OCI-LY3 (cell line): Measurements from ENCODE around the gene SQSTM1.

Source experiments
- H2AFZ ChIP-seq: fragments of 200-600, 300-600 bp; shearing (Covaris generic); 2 replicates; pipeline ENCODE4 v1.6.0; 2014; ENCODE audit warnings: antibody characterized with exemption, low read depth, low read length
- H3K27ac ChIP-seq: fragments of 200-600, 300-600 bp; sonication (generic); 2 replicates; pipeline ENCODE4 v1.5.1; 2014; ENCODE audit warnings: mild to moderate bottlenecking, low read length, moderate library complexity, mixed read lengths
- H3K27me3 ChIP-seq: fragments of 200-600, 300-600 bp; sonication (generic); 2 replicates; pipeline ENCODE4 v1.6.1; 2014; ENCODE audit warnings: low read depth, low read length, mixed read lengths
- H3K36me3 ChIP-seq: fragments of 200-600, 300-600 bp; sonication (generic); replicated peaks from 2 replicates; pipeline ENCODE3; 2014; ENCODE audit warnings: low read depth, low read length, mixed read lengths
- H3K4me1 ChIP-seq: fragments of 300-600, 200-600 bp; sonication (generic); 2 replicates; pipeline ENCODE4 v1.6.1; 2014; ENCODE audit warnings: low read length, mixed read lengths
- H3K4me2 ChIP-seq: fragments of 200-600, 300-600 bp; sonication (generic); 2 replicates; pipeline ENCODE4 v1.6.1; 2014; ENCODE audit warnings: low read length, mixed read lengths
- H3K4me3 ChIP-seq: fragments of 300-600, 200-600 bp; sonication (generic); 2 replicates; pipeline ENCODE4 v1.5.1; 2014; ENCODE audit warnings: antibody characterized with exemption, mild to moderate bottlenecking, low read length, moderate library complexity
- H3K79me2 ChIP-seq: fragments of 300-600, 200-600 bp; shearing (Covaris generic); 2 replicates; pipeline ENCODE4 v1.6.1; 2014; ENCODE audit warnings: mild to moderate bottlenecking, low read length, mixed read lengths
- H3K9ac ChIP-seq: fragments of 300-600, 200-600 bp; shearing (Covaris generic); 2 replicates; pipeline ENCODE4 v1.6.0; 2014; ENCODE audit warnings: mild to moderate bottlenecking, low read length, moderate library complexity
- H3K9me3 ChIP-seq: fragments of 200-600, 300-600 bp; shearing (Covaris generic); 2 replicates; pipeline ENCODE4 v1.6.1; 2014; ENCODE audit warnings: low read length, mixed read lengths; ENCODE audit not compliant: insufficient read depth
- H4K20me1 ChIP-seq: fragments of 200-600, 300-600 bp; sonication (generic); 2 replicates; pipeline ENCODE4 v1.6.1; 2016; ENCODE audit warnings: low read length, mixed read lengths; ENCODE audit not compliant: insufficient read depth
- EZH2phosphoT487 ChIP-seq: fragments of 200-600 bp; shearing (Covaris generic); IDR thresholded peaks from 2 replicates; pipeline ENCODE4 v1.6.1; 2018; ENCODE audit warnings: antibody characterized with exemption, mixed run types, low read depth
- TF ChIP-seq, protein P1 (sequence below): fragments of 200-600, 300-600 bp; sonication (generic); IDR thresholded peaks from 2 replicates; pipeline ENCODE4 v1.5.1; 2014; ENCODE audit warnings: antibody characterized with exemption, low read length, low read depth

SQSTM1 gene

GRCh38 chr5:179791881-179792611 is 28.7 kb upstream of the SQSTM1 start:
- Histone ChIP-seq H3K36me3 (no peaks in the 10 kb centered on the region), H2AFZ (no peak overlapping the region), H3K4me2 (no peak overlapping the region), H3K27me3 (no peaks in the 10 kb centered on the region), H3K4me3 (no peak overlapping the region), H3K27ac (no peak overlapping the region), H3K9me3 (no peaks in the 10 kb centered on the region), H3K4me1 (peaks cover 14% of the 10 kb centered on the region), H4K20me1 (no peaks in the 10 kb centered on the region), H3K79me2 (no peaks in the 10 kb centered on the region), H3K9ac (no peak overlapping the region)
- TF ChIP-seq, protein P1, sequence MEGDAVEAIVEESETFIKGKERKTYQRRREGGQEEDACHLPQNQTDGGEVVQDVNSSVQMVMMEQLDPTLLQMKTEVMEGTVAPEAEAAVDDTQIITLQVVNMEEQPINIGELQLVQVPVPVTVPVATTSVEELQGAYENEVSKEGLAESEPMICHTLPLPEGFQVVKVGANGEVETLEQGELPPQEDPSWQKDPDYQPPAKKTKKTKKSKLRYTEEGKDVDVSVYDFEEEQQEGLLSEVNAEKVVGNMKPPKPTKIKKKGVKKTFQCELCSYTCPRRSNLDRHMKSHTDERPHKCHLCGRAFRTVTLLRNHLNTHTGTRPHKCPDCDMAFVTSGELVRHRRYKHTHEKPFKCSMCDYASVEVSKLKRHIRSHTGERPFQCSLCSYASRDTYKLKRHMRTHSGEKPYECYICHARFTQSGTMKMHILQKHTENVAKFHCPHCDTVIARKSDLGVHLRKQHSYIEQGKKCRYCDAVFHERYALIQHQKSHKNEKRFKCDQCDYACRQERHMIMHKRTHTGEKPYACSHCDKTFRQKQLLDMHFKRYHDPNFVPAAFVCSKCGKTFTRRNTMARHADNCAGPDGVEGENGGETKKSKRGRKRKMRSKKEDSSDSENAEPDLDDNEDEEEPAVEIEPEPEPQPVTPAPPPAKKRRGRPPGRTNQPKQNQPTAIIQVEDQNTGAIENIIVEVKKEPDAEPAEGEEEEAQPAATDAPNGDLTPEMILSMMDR, result no peak
- TF ChIP-seq EZH2phosphoT487, result no peak

DNA sequence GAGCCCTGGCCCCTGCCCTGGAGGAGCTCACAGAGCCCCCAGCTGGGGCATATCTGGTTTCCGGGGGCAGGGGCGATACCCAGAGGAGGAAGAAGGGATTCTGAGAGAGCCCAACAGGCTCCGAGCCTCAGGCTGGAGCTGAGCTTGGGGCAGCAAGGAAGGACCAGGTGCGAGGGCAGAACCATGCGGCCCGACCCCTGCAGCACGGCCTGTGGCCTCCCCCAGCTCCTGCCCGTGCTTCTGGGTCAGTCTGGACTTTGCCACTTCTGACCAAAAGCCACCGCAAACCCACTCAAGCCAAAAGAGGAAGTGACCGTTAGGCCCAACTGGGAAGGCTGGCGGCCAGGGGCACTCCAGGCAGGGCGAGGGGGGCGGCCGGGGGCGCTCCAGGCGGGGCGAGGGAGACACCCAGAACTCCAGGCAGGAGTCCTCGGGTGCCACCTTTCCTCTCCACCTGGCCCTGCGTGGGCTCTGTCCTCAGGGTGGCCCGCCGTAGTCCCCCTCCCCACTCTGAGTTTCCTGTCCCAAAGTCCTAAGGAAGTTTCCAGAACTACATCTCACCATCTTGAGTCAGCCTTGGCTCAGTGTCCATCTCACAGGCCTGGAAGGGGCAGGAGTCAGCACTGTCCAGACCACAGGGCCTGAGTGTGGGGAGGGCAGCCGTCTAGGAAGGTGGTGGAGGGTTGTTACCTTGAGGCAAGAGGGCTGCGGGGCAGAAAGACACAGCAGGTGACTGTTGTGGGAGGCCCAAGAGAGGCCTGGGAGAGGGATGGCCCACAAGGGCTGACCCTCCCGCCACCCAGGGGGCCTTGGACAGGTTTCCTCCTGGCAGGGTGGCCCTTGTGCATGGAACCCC is 27.9 kb upstream of the SQSTM1 start:
- H2AFZ ChIP-seq, result no peak overlapping the region
- H3K9me3 ChIP-seq, result no peaks in the 10 kb centered on the region
- no peak overlapping the region for H3K4me2 ChIP-seq
- no peak overlapping the region for H3K9ac ChIP-seq
- H3K4me3 ChIP-seq, result no peak overlapping the region
- peaks cover 14% of the 10 kb centered on the region for H3K4me1 ChIP-seq
- H4K20me1 ChIP-seq, result no peaks in the 10 kb centered on the region
- no peak overlapping the region for H3K27ac ChIP-seq
- peaks cover 2% of the 10 kb centered on the region for H3K36me3 ChIP-seq
- no peaks in the 10 kb centered on the region for H3K27me3 ChIP-seq
- H3K79me2 ChIP-seq, result no peaks in the 10 kb centered on the region
- TF ChIP-seq, protein P1, result no peak
- no peak for TF ChIP-seq EZH2phosphoT487

DNA sequence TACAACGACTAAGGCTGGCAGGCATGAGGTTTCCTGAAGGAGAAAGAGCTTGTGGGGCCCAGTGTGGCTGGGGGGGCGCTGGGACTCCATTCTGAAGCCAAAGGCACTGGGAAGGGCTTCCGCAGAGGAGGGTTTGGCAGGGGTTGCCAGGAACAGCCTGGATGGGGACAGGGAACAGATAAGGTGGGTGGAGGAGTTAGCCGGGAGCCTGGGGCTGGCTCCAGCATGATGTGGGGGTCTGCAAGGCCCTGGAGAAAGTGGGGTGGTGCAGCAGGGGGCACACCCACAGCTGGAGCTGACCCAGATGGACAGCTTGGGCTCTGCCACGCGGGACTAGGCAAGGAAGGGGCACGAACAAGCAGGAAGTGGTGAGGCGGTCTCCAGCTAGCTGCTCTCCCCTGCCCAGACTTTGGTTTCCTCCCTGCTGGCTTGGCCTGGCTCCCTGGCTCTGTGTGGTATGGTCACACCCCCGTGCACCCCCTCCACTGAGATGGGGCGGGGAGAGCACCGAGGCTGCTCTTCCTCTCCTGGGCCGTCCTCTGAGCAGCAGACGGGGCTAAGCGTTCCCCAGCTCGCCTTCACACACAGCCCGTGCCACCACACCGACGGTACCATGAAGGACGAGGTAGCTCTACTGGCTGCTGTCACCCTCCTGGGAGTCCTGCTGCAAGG is 27.1 kb upstream of the SQSTM1 start, which contains the start of gene LTC4S:
LTC4S (plus strand) TSS at position 519 of the 672 bp plus-strand sequence; CDS start at position 614, 95 bp downstream.
- Histone ChIP-seq H3K9me3 (no peaks in the 10 kb centered on the region), H3K9ac (0 out of 2 replicates have a peak within 1 kb of the TSS, but pooled peaks have one; percentile 76), H3K4me1 (peaks cover 14% of the 10 kb centered on the region), H3K4me3 (peak within 1 kb of the TSS; percentile 90), H3K27me3 (no peaks in the 10 kb centered on the region), H3K79me2 (no peaks in the 10 kb centered on the region), H4K20me1 (no peaks in the 10 kb centered on the region), H3K27ac (no peak within 1 kb of the TSS), H3K4me2 (peak within 1 kb of the TSS; percentile 83), H2AFZ (no peak within 1 kb of the TSS), H3K36me3 (peaks cover 8% of the 10 kb centered on the region)
- no peak for TF ChIP-seq EZH2phosphoT487
- TF ChIP-seq, protein P1, result no peak

GRCh38 chr5:179794171-179794570 is 26.5 kb upstream of the SQSTM1 start:
- TF ChIP-seq, protein P1, result no peak
- TF ChIP-seq EZH2phosphoT487, result no peak
- H3K4me3 ChIP-seq, result no peak overlapping the region
- H2AFZ ChIP-seq, result no peak overlapping the region
- peaks cover 13% of the 10 kb centered on the region for H3K36me3 ChIP-seq
- no peaks in the 10 kb centered on the region for H3K79me2 ChIP-seq
- no peaks in the 10 kb centered on the region for H3K9me3 ChIP-seq
- no peak overlapping the region for H3K9ac ChIP-seq
- peaks cover 14% of the 10 kb centered on the region for H3K4me1 ChIP-seq
- H4K20me1 ChIP-seq, result no peaks in the 10 kb centered on the region
- no peak overlapping the region for H3K27ac ChIP-seq
- no peaks in the 10 kb centered on the region for H3K27me3 ChIP-seq
- no peak overlapping the region for H3K4me2 ChIP-seq
